ENCODE results near the gene MGAT4A.

DNA sequence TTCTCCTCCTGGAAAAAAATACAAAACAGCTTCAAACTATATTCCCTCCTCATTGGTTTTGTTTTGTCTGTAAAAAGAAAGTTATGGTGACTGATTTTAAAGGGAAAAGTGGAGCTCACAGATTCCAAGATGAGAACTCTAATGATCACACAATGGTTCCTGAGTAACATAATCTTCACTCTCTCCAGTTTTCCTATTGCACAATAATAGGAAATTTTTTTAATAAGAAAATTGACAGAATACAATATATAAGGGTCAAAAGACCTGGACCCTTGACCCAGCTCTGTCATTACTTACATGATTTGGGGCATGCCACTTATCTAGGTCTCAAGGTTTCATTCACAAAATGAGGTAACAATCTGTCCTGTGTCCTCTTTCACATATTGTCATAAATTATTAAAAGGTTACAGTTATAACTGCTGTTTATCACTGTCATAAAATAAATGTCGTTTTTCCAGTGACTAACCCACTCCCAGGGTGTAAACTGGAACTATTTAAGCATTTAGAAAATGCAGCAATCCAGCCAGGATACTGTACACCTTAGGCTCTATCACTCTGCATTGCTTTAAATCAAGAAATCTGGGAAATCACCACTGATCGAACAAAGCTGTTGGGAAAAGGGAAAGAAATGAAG, 4.1 kb downstream of the MGAT4A start:
- TF ChIP-seq, protein P1, sequence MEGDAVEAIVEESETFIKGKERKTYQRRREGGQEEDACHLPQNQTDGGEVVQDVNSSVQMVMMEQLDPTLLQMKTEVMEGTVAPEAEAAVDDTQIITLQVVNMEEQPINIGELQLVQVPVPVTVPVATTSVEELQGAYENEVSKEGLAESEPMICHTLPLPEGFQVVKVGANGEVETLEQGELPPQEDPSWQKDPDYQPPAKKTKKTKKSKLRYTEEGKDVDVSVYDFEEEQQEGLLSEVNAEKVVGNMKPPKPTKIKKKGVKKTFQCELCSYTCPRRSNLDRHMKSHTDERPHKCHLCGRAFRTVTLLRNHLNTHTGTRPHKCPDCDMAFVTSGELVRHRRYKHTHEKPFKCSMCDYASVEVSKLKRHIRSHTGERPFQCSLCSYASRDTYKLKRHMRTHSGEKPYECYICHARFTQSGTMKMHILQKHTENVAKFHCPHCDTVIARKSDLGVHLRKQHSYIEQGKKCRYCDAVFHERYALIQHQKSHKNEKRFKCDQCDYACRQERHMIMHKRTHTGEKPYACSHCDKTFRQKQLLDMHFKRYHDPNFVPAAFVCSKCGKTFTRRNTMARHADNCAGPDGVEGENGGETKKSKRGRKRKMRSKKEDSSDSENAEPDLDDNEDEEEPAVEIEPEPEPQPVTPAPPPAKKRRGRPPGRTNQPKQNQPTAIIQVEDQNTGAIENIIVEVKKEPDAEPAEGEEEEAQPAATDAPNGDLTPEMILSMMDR (IDR thresholded peaks at IDR 0.05), result no peak
- no peak for TF ChIP-seq POLR2A (IDR thresholded peaks at IDR 0.05)
